GM12872 (cell line): Measurements from ENCODE around the gene LSM7.

Experiments used
- TF ChIP-seq, protein P1 (sequence below): IDR thresholded peaks from 3 replicates; pipeline ENCODE4 v1.5.1; 2011; ENCODE audit warnings: low read depth, mild to moderate bottlenecking, low read length, moderate library complexity; ENCODE audit not compliant: insufficient read depth

Gene LSM7

DNA sequence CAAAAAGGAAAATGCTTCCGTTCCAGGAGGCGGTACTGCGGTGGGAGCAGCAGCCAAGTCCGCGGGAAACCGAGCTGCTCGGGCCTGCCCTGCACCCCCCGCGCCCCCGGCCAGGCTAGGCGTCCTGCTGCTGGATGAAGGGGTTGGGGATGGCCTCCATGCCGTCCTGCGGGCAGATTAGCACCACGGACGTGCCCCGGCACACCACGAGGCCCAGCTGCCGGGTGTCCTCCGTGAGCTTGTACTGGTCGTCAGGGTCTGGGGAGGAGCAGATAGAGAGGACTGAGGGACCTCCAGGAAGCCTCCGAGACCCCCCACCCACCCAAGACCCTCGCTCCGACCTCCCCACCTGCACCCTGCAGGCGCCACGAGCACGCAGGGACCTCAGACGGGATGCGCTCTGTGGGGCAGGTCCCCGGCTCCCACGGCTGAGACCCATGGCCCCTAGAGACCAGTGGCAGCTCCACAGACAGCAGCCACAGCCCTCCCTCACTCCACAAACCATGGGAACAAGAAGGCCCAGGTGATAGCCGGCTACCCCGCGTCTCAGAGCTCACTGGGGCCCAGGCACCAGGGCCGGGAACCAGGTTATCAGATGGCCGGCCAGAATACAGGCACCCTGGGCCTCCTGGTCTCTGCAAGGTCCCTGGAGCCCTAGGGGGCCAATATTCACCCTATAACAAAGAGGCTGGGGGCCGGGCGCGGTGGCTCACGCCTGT, 6.7 kb downstream of the LSM7 start:
- TF ChIP-seq, protein P1, sequence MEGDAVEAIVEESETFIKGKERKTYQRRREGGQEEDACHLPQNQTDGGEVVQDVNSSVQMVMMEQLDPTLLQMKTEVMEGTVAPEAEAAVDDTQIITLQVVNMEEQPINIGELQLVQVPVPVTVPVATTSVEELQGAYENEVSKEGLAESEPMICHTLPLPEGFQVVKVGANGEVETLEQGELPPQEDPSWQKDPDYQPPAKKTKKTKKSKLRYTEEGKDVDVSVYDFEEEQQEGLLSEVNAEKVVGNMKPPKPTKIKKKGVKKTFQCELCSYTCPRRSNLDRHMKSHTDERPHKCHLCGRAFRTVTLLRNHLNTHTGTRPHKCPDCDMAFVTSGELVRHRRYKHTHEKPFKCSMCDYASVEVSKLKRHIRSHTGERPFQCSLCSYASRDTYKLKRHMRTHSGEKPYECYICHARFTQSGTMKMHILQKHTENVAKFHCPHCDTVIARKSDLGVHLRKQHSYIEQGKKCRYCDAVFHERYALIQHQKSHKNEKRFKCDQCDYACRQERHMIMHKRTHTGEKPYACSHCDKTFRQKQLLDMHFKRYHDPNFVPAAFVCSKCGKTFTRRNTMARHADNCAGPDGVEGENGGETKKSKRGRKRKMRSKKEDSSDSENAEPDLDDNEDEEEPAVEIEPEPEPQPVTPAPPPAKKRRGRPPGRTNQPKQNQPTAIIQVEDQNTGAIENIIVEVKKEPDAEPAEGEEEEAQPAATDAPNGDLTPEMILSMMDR: no peak

DNA sequence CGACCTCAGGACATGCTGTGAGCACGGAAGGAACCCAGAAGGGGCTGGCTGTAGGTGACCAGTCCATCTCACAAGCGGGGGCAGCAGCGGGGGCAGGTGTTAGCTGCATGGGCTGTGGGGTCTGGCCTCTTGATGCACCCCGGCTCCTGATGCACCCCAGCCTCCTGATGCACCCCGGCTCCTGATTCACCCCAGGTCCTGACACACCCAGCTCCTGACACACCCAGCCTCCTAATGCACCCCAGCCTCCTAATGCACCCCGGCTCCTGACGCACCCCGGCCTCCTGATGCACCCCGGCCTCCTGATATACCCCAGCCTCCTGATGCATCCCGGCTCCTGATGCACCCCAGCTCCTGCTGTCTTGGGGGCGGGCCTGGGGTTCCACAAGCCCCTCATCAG, 7.4 kb downstream of the LSM7 start:
- TF ChIP-seq, protein P1: no peak

DNA sequence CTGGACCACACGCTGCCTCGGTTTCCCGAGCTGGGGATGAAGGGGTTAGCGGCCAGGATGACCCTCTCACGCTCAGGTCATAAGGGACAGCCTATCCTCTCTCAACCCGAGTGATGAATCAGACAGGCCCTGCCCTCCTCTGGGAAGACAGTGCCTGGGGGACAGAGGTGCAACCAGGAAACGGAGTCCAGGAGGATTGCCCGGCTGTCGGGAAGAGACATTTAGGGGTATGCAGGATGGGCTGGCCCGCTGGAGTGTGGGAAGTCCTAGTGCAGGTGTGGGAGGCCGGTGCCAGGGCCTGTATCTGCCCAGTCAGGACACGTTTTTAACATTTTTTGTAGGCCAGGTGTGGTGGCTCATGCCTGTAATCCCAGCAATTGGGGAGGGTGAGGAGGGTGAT, 8.3 kb downstream of the LSM7 start:
- TF ChIP-seq, protein P1: no peak

DNA sequence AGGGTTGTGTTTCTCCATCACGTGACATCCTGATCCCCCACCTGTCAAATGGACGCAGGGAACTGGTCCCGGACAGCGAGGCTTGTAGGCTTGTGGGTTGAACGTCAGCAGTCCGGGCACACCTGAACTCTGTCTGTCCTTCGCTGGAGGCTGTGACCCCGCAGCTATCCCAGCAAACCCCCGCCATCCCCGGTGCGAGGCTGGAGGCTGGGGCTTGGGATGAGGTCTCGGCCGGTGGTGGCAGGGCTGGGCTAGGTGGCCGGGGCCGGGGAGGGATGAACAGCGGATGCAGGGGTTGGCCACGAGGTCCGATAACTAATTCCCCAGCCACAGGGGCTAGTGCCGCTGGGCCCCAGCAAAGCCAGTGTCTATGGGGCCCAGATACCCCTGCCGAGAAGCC, 8.8 kb downstream of the LSM7 start:
- TF ChIP-seq, protein P1: no peak

DNA sequence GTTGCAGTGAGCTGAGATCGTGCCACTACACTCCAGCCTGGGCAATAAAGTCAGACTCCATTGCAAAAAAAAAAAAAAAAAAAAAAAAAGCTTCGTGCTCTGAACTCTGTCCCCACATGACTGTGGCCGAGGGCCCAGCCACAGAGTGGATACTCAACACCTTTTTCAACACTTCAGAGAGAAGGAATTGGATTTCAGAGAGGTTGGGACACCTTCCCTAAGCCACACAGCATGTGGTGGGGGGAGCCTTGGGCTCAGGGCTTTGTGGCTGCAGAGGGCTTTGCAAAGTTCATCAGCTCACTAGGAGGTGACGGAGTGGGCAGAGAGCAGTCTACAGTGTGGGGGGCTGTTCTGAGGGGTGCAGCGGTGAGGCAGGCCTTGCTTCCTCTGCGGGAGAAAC, 9.5 kb downstream of the LSM7 start:
- TF ChIP-seq, protein P1: no peak

DNA sequence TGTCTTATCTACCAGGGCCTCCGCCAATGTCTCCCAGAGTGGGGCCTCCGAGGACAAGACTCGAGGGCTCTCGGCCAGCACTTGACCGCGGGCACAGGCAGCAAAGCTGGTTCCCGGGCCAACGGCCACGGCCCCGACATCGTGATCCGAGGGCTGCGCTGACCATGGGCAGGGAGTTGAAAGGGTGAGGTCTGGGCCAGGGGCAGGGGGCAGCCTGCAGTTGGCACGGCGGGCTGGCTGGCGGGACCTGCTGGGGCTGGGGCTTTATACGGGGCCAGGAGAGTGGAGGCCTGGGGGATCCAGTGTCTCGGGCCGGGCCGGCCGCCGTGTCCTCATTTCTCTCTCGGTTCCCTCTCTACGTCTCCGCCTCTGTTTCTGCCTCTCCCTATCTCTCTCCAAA, 10.6 kb downstream of the LSM7 start:
- TF ChIP-seq, protein P1: no peak

DNA sequence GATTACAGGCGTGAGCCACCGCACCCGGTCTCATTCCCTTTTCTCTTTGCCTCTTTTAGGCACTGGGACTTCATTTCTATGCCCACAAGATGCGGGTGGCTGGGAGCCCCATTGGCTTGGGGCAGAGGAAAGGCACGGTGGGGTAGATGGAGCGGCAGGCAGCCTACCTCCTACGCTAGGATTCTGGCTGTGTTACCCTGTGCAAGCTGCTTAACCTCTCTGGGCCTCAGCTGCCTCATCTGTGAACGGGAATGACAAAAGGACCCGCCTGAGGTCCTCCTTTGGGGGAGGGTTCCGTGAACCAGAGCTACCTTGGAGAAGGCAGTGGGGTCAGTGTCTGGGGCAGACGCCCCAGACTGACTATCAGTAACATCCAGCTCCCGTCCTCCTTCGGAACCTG, 11.1 kb downstream of the LSM7 start:
- TF ChIP-seq, protein P1: no peak
